NCI-H460 (cell line): Measurements from ENCODE around the gene MAU2. TPM values are rescaled to one million over a fixed set of nuclear protein-coding genes. Genes with fewer than 3 reads are reported as not detected.

Experiments used
- DNase-seq: peaks from one replicate; pipeline ENCODE4 v3.0.0-alpha.2; 2016; ENCODE audit warnings: low read depth; ENCODE audit errors: extremely low read depth
- polyA plus RNA-seq: library from polyadenylated mRNA; depleted of rRNA; stranded (reverse); fragments of >200 nt; gene quantifications from 2 replicates; pipeline ENCODE4 v1.2.3, GENCODE V29; 2014; cell fraction: nucleus; rRNA removed
- total RNA-seq: library from RNA; depleted of rRNA; stranded (reverse); fragments of >200 nt; shearing (Covaris generic); gene quantifications from 2 replicates; pipeline ENCODE4 v1.2.3, GENCODE V29; 2014; rRNA removed

The MAU2 gene
- total RNA-seq = 15.0 and 19.4 TPM in 2 replicates
- polyA plus RNA-seq = 23.6 and 30.4 TPM in 2 replicates

GRCh38 chr19:19320361-19321140 lies at the start of gene MAU2, which contains the start of gene SUGP1:
TSS of gene MAU2 (plus strand) at chr19:19320829. CDS start at chr19:19320860, 31 bp downstream.
TSS of gene SUGP1 (minus strand) at chr19:19320509. CDS start at chr19:19320496, 13 bp downstream.
- DNase-seq = peak; percentile 81

- no peak for DNase-seq
Observed at GRCh38 chr19:19271828-19272599, 48.6 kb upstream of the MAU2 start.

- DNase-seq = no peak
Observed at GRCh38 chr19:19274146-19274545, 46.5 kb upstream of the MAU2 start.

GRCh38 chr19:19274716-19275565 lies 45.7 kb upstream of the MAU2 start:
- no peak for DNase-seq

- DNase-seq = no peak
Observed at GRCh38 chr19:19276386-19276785, 44.2 kb upstream of the MAU2 start.

- no peak for DNase-seq
Observed at GRCh38 chr19:19276851-19277250, 43.8 kb upstream of the MAU2 start.

GRCh38 chr19:19278315-19278714 lies 42.3 kb upstream of the MAU2 start:
- DNase-seq = no peak

- no peak for DNase-seq
Observed at GRCh38 chr19:19279062-19279612, 41.5 kb upstream of the MAU2 start.

- DNase-seq = no peak
Observed at GRCh38 chr19:19279853-19280252, 40.8 kb upstream of the MAU2 start.

- DNase-seq = no peak
Observed at GRCh38 chr19:19280561-19280960, 40.1 kb upstream of the MAU2 start.

GRCh38 chr19:19285686-19286085 lies 34.9 kb upstream of the MAU2 start:
- no peak for DNase-seq

GRCh38 chr19:19292607-19293006 lies 28.0 kb upstream of the MAU2 start:
- no peak for DNase-seq

- DNase-seq = no peak
Observed at GRCh38 chr19:19294914-19295313, 25.7 kb upstream of the MAU2 start.

GRCh38 chr19:19296953-19297689 lies 23.5 kb upstream of the MAU2 start:
- no peak for DNase-seq

GRCh38 chr19:19297759-19298158 lies 22.9 kb upstream of the MAU2 start:
- DNase-seq = no peak

GRCh38 chr19:19300613-19301012 lies 20.0 kb upstream of the MAU2 start:
- no peak for DNase-seq

GRCh38 chr19:19303411-19303810 lies 17.2 kb upstream of the MAU2 start:
- DNase-seq = no peak

GRCh38 chr19:19304186-19304965 lies 16.3 kb upstream of the MAU2 start:
- DNase-seq = no peak

- DNase-seq = no peak
Observed at GRCh38 chr19:19305066-19305465, 15.6 kb upstream of the MAU2 start.
